ENCODE results near the gene RAP1A. TPM values are rescaled to one million over a fixed set of nuclear protein-coding genes. Genes with fewer than 3 reads are reported as not detected.

Gene RAP1A
- total RNA-seq, 4 donors from 2014 or later: 34.0 to 87.2 (median 57.7) TPM

GRCh38 chr1:111622166-111622565 is 2.6 kb downstream of the RAP1A start:
- intact Hi-C loops (cut with DNase I; ENCODE audit: low total_unique reads): no loop called here

GRCh38 chr1:111624382-111624781 is 4.8 kb downstream of the RAP1A start:
- intact Hi-C loops (cut with DNase I; ENCODE audit: low total_unique reads): no loop called here
- peaks cover 18 to 88% (median 62%) of the 10 kb centered on the region in 4 donors for H3K4me1 ChIP-seq
- no peaks in the 10 kb centered on the region for H3K9me3 ChIP-seq
- H3K4me3 ChIP-seq: no peak overlapping the region
- 45 to 50% methylated on average over 2 of the region's 2 CpGs for WGBS, 2 donors (ENCODE audit: low coverage in 1 of 2)
- H3K27me3 ChIP-seq: no peaks in the 10 kb centered on the region
- no peak for TF ChIP-seq POLR2AphosphoS5 (IDR thresholded peaks at IDR 0.05)
- no peak for TF ChIP-seq POLR2A (IDR thresholded peaks at IDR 0.05)
- no peak for TF ChIP-seq EP300 (IDR thresholded peaks at IDR 0.05; ENCODE audit: low read depth)
- TF ChIP-seq CTCF (IDR thresholded peaks at IDR 0.05): no peak
- in situ Hi-C loops (cut with MboI; ENCODE audit: low pct_ligation_motif_present in 1 of 4, low pct_unique_long_range_greater_than_20kb in 1 of 4, low sequenced_read_pairs in 3 of 4): loop anchor here in 1 of 4 donors (25.0 kb wide), 1 partner anchor 412 kb away; the partner anchor contains the start of gene DENND2D
- no peak for DNase-seq
- H3K36me3 ChIP-seq: no peaks in the 10 kb centered on the region
- H3K27ac ChIP-seq: peak overlapping the region in 2 of 4 donors; percentile 5 to 97

More at GRCh38 chr1:111622166-111622565, 2.6 kb downstream of the RAP1A start:
- no peaks in the 10 kb centered on the region for H3K9me3 ChIP-seq
- no peaks in the 10 kb centered on the region for H3K27me3 ChIP-seq
- TF ChIP-seq CTCF (IDR thresholded peaks at IDR 0.05) (no peak), POLR2AphosphoS5 (IDR thresholded peaks at IDR 0.05) (no peak), EP300 (IDR thresholded peaks at IDR 0.05; ENCODE audit: low read depth) (no peak), POLR2A (IDR thresholded peaks at IDR 0.05) (no peak)
- no peaks in the 10 kb centered on the region for H3K36me3 ChIP-seq
- no peak for DNase-seq
- peak overlapping the region in 1 of 4 donors; percentile 99 for H3K4me3 ChIP-seq
- in situ Hi-C loops (cut with MboI; ENCODE audit: low pct_ligation_motif_present in 1 of 4, low pct_unique_long_range_greater_than_20kb in 1 of 4, low sequenced_read_pairs in 3 of 4): loop anchor here in 1 of 4 donors (25.0 kb wide), 1 partner anchor 410 kb away; the partner anchor contains the start of gene DENND2D
- peaks cover 22 to 73% (median 56%) of the 10 kb centered on the region in 4 donors for H3K4me1 ChIP-seq
- peak overlapping the region; percentile 97 to 100 (median 98) for H3K27ac ChIP-seq

- WGBS, 2 donors (ENCODE audit: low coverage in 1 of 2): 19 to 34% methylated on average over 1 of the region's 1 CpG
- Histone ChIP-seq H3K36me3 (no peaks in the 10 kb centered on the region), H3K4me1 (peaks cover 18 to 97% (median 67%) of the 10 kb centered on the region in 4 donors), H3K9me3 (no peaks in the 10 kb centered on the region), H3K27ac (peak overlapping the region; percentile 5 to 40 (median 24)), H3K4me3 (no peak overlapping the region), H3K27me3 (no peaks in the 10 kb centered on the region)
- DNase-seq: no peak
- TF ChIP-seq POLR2AphosphoS5 (IDR thresholded peaks at IDR 0.05) (no peak), POLR2A (IDR thresholded peaks at IDR 0.05) (no peak), EP300 (IDR thresholded peaks at IDR 0.05; ENCODE audit: low read depth) (no peak), CTCF (IDR thresholded peaks at IDR 0.05) (no peak)
- intact Hi-C loops (cut with DNase I; ENCODE audit: low total_unique reads) (no loop called here), in situ Hi-C loops (cut with MboI; ENCODE audit: low pct_ligation_motif_present in 1 of 4, low pct_unique_long_range_greater_than_20kb in 1 of 4, low sequenced_read_pairs in 3 of 4) (no loop called here)
Observed at GRCh38 chr1:111625276-111625675, 5.7 kb downstream of the RAP1A start.

- Histone ChIP-seq H3K4me3 (no peak overlapping the region), H3K9me3 (no peaks in the 10 kb centered on the region), H3K36me3 (no peaks in the 10 kb centered on the region), H3K27ac (peak overlapping the region in 1 of 4 donors; percentile 3), H3K27me3 (no peaks in the 10 kb centered on the region), H3K4me1 (peaks cover 18 to 97% (median 56%) of the 10 kb centered on the region in 4 donors)
- in situ Hi-C loops (cut with MboI; ENCODE audit: low pct_ligation_motif_present in 1 of 4, low pct_unique_long_range_greater_than_20kb in 1 of 4, low sequenced_read_pairs in 3 of 4) (no loop called here), intact Hi-C loops (cut with DNase I; ENCODE audit: low total_unique reads) (no loop called here)
- no peak for TF ChIP-seq POLR2A (IDR thresholded peaks at IDR 0.05)
- TF ChIP-seq POLR2AphosphoS5 (IDR thresholded peaks at IDR 0.05): no peak
- TF ChIP-seq EP300 (IDR thresholded peaks at IDR 0.05; ENCODE audit: low read depth): no peak
- no peak for TF ChIP-seq CTCF (IDR thresholded peaks at IDR 0.05)
- 37% methylated on average over 2 of the region's 2 CpGs; no CpG with 5 or more reads in 1 of the 2 donors for whole genome bisulfite sequencing, 2 donors (ENCODE audit: low coverage in 1 of 2)
- no peak for DNase-seq
Observed at GRCh38 chr1:111628153-111628552, 8.6 kb downstream of the RAP1A start.

All from transverse colon (tissue), 4 donors.